HG03045 (cell line): ENCODE data around the gene ASF1B.
"Not testable (repeated sequence)": the region's sequence is repeated elsewhere in the genome, so short reads cannot be mapped to it uniquely, and the experiment has no call there.

Experiments used
- ATAC-seq: cut with Tn5 transposase; IDR thresholded peaks from one replicate; pipeline ENCODE4 v1.9.1; 2021; ENCODE audit warnings: mild to moderate bottlenecking, moderate library complexity; ENCODE audit not compliant: unreplicated experiment

The ASF1B gene

DNA sequence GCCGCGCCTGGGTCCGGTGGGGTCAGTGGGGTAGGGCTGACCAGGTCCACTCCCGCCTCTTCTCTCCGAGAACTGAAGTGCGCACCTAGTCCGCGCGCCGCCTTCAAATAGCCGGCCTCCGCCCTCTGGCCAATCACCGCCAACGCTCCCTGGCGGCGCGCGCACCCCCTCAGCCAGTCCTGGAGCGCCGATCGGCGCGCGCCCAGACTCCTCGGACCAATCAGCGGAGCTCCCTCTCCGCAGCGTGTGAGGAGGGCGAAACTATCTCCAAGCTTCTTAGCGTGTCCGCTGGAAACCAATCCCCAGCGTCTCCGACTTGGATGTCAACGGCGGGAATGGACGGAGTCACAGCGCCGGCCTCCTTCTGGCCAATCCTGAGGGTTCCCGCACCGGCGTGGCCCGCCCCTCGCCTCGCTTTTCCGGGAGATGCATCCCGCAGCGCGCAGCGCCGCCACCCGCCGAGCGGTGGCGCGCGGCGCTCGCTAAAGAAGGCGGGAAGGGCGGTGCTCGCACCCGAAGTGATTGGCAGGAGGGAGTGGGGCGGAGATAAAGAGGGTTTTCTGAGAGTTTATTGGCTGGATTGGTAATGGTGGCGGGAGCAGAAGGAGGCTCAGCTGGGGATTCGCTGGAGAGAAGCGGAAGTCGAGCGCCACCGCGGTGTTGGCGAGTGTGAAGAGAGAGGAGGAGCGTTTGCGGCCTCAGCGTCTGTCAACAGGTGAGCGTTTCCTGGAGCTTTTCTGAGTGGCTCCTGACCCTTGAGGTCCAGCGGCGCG, at the start of gene ASF1B:
TSS of gene ASF1B (minus strand) at position 81 of the 773 bp plus-strand sequence. CDS start 133 bp downstream, outside the sequence.
- ATAC-seq: peak; percentile 83

DNA sequence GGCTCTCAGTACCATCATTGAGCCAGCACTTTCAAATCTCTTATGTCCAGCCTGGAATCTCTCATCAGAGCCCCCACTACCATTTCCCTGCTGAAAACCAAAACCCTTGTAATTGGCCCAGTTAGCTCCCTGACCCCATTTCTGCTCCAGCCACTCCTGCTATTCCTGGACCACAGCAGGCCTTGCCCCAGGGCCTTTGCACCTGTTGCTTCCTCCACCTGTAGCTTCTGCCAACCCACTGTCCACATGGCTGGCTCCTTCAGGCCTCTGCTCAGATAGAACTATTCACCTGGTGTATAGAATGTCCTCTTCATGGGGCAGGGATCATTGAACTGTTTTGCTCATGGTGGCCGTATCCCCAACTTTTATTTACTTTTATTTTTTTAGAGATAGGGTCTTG, 49.3 kb upstream of the ASF1B start:
- not testable (repeated sequence) for ATAC-seq

DNA sequence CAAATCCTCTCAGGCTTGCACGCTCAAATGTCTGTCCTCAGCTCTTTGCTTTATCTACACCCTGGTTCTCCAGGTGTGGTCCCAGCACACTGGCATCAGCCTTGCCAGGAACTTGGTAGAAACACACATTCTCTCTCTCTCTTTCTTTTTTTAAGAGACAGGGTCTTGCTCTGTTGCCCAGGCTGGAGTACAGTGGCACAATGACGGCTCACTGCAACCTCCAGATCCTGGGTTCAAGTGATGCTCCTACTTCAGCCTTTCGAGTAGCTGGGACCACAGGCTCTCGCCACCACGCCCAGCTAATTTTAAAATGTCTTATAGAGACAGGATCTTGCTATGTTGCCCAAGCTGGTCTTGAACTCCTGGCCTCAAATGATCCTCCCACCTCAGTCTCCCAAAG, 48.8 kb upstream of the ASF1B start:
- no peak for ATAC-seq

DNA sequence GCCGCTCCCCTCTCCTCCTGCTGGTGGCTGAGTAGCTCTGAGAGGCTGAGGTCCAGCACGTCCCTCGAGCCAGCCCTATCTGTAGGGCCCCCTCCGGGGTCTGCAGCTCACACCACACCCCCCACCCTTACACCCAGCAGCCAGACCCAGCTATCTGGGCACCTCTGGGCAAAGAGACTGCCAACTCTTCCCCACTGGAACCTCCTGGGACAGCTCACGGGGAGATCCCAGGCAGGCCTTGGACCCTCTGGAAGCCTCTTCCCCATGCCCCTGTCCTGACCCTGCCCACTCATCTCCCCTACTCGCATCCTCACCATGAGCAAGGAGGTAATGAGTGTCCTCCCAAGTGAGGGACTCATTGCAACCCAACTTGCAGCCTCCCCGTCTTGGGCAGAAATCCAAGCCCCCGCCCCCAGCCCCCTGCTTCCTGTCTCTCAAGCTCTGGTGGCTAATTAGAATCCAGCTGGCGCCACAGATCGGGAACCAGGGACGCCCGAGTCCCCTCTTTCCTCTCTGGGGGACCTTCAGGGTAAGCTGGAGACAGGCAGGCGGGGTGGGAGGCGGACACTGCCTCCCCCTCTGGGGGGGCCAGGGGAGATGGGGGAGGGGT, 47.5 kb upstream of the ASF1B start:
- no peak for ATAC-seq

DNA sequence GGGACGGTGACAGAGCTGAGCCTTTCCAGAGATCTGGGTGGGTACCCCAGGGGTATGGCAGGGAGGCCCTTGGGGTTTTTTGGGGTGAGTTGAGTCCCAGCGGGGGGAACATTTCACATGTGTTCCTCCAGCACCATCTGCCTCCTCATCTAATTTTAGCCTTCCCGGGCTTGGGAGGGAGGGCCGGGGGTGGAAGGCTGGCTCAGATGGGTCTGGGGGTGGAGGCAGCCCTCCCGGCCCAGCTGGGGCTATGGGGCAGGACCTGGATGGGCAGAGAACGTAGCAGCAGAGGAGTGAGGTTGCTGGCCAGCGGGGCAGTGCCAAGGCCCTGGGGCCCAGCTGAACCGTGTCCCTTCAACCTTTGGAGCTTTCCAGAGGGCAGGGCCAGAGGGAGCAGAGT, 46.1 kb upstream of the ASF1B start:
- ATAC-seq: no peak

DNA sequence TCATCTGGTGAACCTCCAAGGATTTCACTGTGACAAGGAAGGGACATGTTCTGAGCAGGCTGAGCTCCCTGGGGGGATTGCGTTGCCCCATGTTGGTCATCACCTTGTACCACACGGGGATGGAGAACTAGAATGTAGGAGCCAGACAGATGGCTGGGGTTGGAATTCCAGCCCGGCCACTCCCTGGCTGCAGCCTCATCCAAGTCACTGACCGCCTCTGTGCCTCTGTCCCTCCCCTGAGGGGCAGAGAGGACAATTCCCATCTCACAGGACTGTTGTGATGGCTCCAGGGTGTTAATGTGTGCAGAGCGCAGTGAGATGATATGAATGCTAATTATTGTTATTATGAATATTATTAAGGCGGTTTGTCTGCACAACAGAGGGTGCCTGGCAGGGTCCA, 45.5 kb upstream of the ASF1B start:
- ATAC-seq: no peak

DNA sequence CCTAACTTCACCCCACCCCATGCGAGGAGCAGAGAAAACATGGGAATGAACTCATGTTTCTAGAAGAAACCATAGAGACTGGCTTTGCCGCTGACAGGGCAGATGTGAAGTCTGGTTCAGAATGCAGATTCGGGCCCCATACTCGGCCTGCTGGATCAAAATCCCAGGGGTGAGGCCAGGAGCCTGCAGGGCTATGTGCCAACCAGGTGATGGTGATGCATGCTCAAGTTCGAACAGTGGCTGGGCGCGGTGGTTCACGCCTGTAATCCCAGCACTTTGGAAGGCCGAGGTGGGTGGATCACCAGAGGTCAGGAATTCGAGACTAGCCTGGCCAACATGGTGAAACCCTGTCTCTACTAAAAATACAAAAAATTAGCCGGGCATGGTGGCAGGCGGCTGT, 44.8 kb upstream of the ASF1B start:
- ATAC-seq: not testable (repeated sequence)

DNA sequence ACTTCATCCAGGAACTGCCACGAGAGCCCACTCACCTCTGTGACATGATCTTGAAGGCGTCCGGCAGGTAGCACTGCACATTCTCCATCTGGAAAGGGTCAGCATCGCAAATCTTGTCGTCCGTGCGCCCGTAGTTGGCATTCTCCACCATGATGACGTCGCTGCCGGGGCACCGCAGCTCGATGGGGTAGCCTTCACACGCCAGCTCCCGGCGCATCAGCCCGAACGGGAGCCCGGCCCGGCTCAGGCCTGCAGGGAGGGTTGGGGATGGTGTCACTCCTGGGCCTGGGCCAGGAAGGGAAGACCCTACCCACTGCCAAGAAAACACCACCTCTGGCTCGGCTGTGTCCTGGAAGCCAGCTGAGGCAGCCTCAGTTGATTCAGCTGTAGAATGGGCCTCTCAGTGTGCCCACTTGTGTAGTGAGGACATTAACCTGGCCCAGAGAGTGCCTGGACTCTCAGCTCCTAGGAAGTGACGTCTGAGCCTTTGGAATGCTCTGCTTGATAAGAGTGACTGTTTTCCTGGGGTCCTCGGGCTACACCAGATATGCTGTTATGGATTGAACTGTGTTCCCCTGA, 41.2 kb upstream of the ASF1B start:
- ATAC-seq: no peak

DNA sequence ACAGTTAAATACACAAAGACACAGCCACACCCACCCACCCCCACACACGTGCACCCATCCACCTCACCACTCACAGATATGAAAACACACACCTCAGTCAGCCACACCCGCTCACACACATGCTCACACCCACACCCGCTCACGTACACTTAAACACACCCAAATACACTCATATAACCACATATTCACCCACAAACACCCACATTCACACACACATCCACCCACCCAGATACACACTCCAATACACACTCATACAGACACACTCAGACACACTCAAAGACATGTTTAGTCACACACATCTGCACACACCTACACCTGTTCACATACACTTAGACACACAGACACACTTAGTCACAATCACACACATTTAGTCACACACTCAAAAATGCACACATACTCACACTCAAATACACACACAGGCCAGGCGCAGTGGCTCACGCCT, 39.0 kb upstream of the ASF1B start:
- no peak for ATAC-seq

DNA sequence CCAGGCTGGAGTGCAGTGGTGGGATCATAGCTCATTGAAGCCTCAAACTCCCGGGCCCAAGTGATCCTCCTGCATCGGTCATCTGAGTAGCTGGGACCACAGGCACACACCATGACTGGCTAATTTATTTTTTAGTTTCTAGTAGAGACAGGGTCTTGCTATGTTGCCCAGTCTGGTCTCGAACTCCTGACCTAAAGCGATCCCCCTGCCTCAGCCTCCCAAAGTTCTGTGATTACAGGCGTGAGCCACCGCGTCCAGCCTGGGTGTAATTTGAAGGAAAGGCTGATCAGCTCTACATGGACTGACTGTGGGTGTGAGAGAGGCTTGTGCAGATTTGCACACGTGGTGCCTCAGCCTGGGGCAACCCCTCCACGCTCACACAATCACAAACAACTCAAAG, 38.5 kb upstream of the ASF1B start:
- no peak for ATAC-seq

DNA sequence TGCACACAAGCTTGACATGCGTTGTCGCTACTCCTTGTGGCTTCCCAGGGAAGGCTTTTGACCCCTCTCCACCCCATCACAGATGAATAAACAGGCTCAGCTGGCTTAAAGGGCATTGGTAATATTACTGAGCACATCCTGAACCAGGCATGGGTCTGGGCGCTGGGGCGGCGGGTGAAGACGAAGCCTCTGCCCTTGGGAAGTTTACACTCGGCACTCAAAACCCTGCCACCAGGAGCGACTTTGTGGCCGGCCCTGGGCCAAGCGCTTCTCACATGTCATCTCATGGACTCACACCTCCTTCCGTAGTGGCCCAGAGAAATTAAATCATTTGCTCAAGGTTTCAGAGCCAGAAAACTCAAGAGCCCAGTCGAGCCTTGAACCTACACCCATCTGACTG, 32.6 kb upstream of the ASF1B start:
- no peak for ATAC-seq

DNA sequence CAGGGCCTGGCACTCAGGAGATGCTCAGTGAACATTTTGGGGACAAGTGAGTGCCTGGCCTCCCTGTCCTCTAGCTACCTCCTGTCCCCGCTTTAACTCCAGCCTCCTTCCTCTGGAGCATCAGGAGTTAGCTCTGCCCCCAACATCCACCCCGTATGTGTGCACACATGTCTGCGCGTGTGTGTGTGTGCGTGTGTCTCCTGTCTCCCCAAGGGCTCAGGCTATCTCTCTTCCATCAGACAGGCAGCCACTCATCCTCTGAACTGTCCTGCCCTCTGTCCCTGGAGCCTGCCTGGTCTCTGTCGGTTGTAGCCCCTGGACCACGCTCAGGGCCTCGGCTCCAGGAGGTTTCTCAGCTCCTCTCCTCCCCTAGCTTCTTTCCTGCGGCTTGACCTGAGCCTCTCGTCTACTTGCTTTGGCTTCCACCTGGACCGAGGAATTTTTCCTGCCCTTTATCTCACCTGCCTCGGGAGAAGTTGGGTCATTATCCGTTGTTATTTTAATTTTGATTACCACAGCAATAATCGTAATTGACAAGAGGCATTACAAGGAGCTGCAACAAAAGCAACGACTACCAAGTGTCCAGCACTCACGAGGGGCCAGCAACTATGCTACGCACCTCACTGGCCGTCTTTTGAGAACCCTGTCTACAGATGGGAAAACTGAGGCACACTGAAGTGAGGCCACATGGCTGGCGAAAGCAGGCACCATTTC, 32.0 kb upstream of the ASF1B start:
- ATAC-seq: no peak

DNA sequence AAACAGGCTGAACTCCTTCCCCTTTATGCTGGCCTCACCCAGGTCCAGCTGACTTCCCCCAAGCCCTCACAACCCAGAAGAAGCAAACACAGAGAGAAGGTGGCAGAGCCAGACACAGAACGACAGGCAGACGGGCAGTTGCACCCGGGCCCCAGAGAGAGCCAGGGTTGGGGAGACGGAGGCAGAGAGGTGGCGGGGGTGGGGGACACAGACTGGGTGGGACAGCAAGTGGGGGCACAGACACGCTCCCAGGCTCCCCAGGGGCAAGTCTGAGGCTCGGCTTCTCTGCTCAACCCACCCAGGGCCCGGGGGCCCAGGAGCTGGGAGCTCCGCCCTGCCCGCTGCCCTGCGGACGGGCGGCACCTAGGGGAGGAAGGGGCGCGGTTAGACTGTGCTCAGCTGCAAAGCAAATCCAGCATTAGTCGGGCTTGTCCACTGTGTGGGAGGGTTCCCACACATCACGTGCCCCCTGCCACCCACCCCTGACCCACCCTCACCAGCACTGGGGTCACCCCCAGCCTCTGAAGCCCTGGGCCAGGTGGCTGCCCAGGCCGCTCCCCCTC, 31.3 kb upstream of the ASF1B start:
- ATAC-seq: no peak

DNA sequence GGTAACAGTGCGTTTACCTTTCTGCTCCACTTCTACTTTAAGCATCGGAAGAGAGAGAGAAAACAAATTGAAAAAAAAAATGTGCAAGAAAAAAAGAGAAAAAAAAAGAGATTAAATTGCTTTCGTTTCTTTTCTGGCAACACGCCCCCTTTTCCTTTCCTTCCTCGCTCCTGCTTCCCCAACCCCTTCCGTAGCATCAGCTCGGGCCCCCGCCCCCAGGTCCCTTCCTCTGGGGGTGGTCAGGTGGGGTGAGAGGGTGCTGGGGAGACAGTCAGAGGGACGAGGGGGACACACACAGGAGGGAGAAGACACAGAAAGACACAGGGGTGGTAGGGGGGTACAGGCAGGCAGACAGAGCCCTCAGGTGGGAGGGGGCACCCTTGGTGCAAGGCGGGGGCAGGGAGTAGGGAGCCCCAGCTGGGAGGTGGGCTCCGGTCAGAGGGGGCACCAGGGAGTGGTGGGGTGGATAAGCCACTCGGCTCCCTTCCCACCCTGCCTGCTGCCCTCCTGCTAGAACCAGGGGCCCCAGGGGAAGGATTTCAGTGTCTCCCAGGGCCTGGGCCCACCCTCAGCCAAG, 30.7 kb upstream of the ASF1B start:
- ATAC-seq: no peak

DNA sequence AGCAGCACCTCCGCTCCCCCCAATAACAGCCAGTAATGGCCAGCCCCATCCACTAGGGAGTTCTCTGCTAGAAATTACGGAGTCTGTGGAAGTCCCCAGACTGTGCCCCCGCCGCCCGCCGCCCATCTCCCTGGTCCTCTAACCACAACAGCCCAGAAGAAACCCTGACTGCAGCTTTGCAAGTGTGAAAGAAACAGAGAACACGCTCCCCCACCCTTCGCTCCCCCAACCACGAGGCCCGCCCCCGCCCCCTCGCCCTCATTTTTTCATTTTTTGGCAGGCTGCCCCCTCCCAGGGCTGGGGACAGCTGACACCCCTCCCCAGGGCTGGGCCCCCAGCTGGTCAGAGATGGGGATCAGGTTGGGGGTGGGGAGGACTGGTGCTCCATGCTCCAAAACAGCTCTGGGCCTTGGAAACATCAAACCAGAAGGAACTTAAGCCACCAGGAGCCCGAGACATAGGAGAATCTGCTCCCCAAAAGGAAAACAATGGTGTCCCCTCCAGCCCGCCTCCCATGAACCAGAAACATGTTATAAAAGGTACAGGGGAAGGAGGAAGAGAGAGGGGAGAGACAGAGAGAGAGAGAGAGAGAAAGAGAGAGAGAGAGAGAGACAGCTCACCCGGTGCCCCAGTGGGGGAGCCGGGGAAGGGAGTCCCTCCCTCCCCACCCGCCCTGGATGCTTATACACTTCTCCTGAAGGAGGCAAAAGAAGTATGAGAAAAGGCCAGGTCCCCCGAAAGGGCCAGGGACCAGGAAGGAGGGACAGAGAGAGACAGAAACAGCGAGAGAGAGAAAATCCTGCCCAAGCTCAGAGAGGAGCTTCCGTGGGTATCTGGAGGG, 29.8 kb upstream of the ASF1B start:
- no peak for ATAC-seq

DNA sequence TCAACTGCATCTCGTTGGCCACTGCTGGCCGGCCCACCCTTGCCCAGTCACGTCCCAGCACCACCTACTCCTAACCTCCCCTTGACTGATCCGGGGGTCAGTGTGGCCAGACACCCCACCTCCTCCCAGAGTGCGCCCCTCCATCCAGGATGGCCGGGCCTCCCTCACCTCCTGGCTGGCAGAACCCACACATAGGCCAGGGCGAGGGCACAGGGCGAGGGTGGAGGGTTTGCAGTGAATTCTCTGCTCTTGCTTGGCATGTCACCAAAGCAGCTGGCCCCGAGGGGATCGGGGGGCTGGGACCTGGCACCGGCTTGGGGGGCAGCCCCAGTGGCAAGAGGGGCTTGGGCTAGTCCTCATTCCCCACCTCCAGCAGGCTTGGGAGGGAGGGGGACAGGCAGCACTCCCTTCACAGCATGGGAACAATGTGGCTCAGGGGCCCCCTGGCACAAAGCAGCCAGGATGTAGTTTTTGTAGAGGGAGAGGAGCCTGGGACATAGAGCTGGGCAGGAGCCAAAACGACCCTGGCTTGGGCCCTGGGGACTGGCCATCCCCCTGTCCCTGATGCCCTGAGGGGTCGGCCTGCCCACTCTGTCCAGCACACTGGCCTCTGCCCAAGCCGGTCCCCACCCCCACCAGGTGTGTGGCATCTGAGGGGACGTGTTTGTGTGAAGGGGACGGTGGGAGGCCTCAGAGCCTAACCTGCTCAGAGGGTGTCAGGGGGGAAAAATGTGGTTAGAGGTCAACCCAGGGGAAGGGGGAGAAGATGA, 28.5 kb upstream of the ASF1B start:
- no peak for ATAC-seq

DNA sequence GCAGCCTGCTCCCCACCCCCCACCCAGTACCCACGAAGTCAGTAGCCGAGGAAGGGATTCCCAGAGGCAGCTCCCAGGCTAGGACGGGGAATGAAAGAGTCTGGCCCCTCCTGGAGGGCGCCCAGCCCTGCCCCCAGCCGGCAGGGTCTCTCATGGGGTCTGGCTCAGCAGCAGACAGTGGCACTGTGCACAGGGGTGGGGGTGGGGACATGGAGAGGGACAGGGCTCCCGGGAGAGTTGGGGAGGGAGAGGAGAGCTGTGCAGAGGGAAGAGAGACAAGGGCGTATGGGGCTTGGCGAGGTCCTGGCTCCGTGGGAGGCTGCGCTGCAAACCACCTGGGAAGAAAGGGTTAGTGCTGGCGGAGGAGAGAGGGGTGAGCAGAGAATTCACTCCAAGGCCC, 27.7 kb upstream of the ASF1B start:
- ATAC-seq: no peak

DNA sequence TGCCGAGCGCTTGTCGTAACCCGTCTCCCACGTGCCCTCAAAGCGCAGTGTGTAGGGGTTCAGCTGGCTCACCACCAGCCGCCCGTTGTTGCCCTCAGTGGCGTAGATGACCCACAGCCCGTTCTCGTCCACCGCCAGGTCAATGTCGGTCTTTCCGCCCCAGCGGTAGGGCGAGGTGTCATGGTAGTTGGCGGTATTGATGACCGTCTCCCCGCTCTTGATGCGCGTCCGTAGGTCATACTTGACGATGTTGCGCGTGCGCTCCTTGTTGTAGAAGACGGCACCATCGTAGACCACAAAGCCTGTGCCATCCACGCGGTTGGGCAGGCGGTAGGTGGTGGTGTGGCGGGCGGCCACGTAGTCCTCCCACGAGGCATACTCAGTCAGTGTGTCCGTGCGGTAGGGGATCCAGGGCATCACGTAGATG, 26.5 kb upstream of the ASF1B start:
- ATAC-seq: no peak

DNA sequence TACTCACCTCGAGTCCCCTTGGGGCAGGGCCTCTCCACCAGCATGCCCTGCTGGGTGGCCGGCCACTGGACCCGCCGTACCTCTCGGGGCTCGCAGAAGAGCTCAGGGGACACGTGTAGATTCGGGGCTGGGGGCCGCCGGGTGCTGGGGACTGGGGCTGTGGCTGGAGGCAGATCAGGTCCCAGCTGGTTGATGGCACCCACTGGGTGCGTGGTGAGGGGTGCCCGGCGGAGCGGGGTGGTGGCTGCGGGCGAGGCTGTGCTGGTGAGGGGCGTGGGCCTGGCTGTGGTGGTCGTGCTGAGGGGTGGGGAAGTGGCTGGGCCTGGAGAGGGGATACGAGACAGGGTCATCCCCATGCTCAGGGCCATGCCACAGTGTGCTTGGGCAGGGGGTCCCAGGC, 24.9 kb upstream of the ASF1B start:
- no peak for ATAC-seq
